ENCODE measurements around the gene EPHB1. TPM values are rescaled to one million over a fixed set of nuclear protein-coding genes. Genes with fewer than 3 reads are reported as not detected.

Gene EPHB1
- 0.57 and 0.77 TPM in 2 replicates for total RNA-seq (2014; rRNA removed)
- polyA plus RNA-seq (2012), result 2.5 TPM

- DNase-seq (ENCODE audit: low read depth), result peak; percentile 83
Observed at GRCh38 chr3:134794950-134795745, at the start of gene EPHB1. Gene EPHB1, plus strand, starts transcription at chr3:134795260.

GRCh38 chr3:134748698-134749097 lies 46.4 kb upstream of the EPHB1 start:
- DNase-seq (ENCODE audit: low read depth), result no peak

GRCh38 chr3:134749174-134749573 lies 45.9 kb upstream of the EPHB1 start:
- no peak for DNase-seq (ENCODE audit: low read depth)

- DNase-seq (ENCODE audit: low read depth), result no peak
Observed at GRCh38 chr3:134749802-134750553, 45.1 kb upstream of the EPHB1 start.

- peak; percentile 7 for DNase-seq (ENCODE audit: low read depth)
Observed at GRCh38 chr3:134751831-134752230, 43.2 kb upstream of the EPHB1 start.

GRCh38 chr3:134752761-134753461 lies 42.1 kb upstream of the EPHB1 start:
- DNase-seq (ENCODE audit: low read depth), result peak; percentile 3

GRCh38 chr3:134753999-134754742 lies 40.9 kb upstream of the EPHB1 start:
- no peak for DNase-seq (ENCODE audit: low read depth)

GRCh38 chr3:134754768-134755559 lies 40.1 kb upstream of the EPHB1 start:
- peak; percentile 28 for DNase-seq (ENCODE audit: low read depth)

- DNase-seq (ENCODE audit: low read depth), result no peak
Observed at GRCh38 chr3:134755821-134756220, 39.2 kb upstream of the EPHB1 start.

- no peak for DNase-seq (ENCODE audit: low read depth)
Observed at GRCh38 chr3:134757549-134758069, 37.5 kb upstream of the EPHB1 start.

- no peak for DNase-seq (ENCODE audit: low read depth)
Observed at GRCh38 chr3:134761213-134761612, 33.8 kb upstream of the EPHB1 start.

- no peak for DNase-seq (ENCODE audit: low read depth)
Observed at GRCh38 chr3:134762016-134762415, 33.0 kb upstream of the EPHB1 start.

- DNase-seq (ENCODE audit: low read depth), result no peak
Observed at GRCh38 chr3:134765468-134765867, 29.6 kb upstream of the EPHB1 start.

GRCh38 chr3:134766290-134766689 lies 28.8 kb upstream of the EPHB1 start:
- DNase-seq (ENCODE audit: low read depth), result no peak

GRCh38 chr3:134768116-134768515 lies 26.9 kb upstream of the EPHB1 start:
- no peak for DNase-seq (ENCODE audit: low read depth)

- DNase-seq (ENCODE audit: low read depth), result no peak
Observed at GRCh38 chr3:134768837-134769236, 26.2 kb upstream of the EPHB1 start.

- no peak for DNase-seq (ENCODE audit: low read depth)
Observed at GRCh38 chr3:134769287-134769868, 25.7 kb upstream of the EPHB1 start.

- no peak for DNase-seq (ENCODE audit: low read depth)
Observed at GRCh38 chr3:134772011-134772410, 23.0 kb upstream of the EPHB1 start.

GRCh38 chr3:134772591-134772990 lies 22.5 kb upstream of the EPHB1 start:
- DNase-seq (ENCODE audit: low read depth), result no peak

GRCh38 chr3:134775831-134776230 lies 19.2 kb upstream of the EPHB1 start:
- no peak for DNase-seq (ENCODE audit: low read depth)
